GM23338 (cell line): ENCODE measurements around the gene ANKRD40CL. TPM values are rescaled to one million over a fixed set of nuclear protein-coding genes. Genes with fewer than 3 reads are reported as not detected.

Experiments used
- ATAC-seq: fragments of 200-7000 bp; cut with Tn5 transposase; 3 replicates; pipeline ENCODE4 v1.9.1; 2020
- DNase-seq: peaks from one replicate; pipeline ENCODE4 v3.0.0-alpha.2; 2015; ENCODE audit warnings: low spot score
- H2AFZ ChIP-seq: fragments of 200-600 bp; sonication (generic); 2 replicates; pipeline ENCODE4 v1.8.0; 2016; ENCODE audit warnings: antibody characterized with exemption, mild to moderate bottlenecking, moderate library complexity
- H3F3A ChIP-seq: fragments of 200-600 bp; sonication (generic); replicated peaks from 2 replicates; pipeline ENCODE4 v1.8.0; 2017; ENCODE audit warnings: antibody characterized with exemption, mixed run types, low read depth
- H3K27ac ChIP-seq: fragments of 200-600 bp; sonication (generic); 2 replicates; pipeline ENCODE4 v1.6.1; 2016; ENCODE audit warnings: low read depth
- H3K27me3 ChIP-seq: fragments of 200-600 bp; sonication (generic); 2 replicates; pipeline ENCODE4 v1.8.0; 2016; ENCODE audit warnings: mild to moderate bottlenecking, mixed run types, moderate library complexity; ENCODE audit not compliant: insufficient read depth
- H3K36me3 ChIP-seq: fragments of 200-600 bp; sonication (generic); 2 replicates; pipeline ENCODE4 v1.8.0; 2016; ENCODE audit warnings: mild to moderate bottlenecking; ENCODE audit not compliant: insufficient read depth
- H3K4me1 ChIP-seq: fragments of 200-600 bp; sonication (generic); 2 replicates; pipeline ENCODE4 v1.8.0; 2016; ENCODE audit warnings: mild to moderate bottlenecking, moderate library complexity; ENCODE audit not compliant: insufficient read depth
- H3K4me2 ChIP-seq: fragments of 200-600 bp; sonication (generic); 2 replicates; pipeline ENCODE4 v1.7.1; 2017; ENCODE audit warnings: mixed run types
- H3K4me3 ChIP-seq: fragments of 200-600 bp; sonication (generic); 2 replicates; pipeline ENCODE4 v1.6.1; 2016; ENCODE audit warnings: mixed run types
- H3K79me2 ChIP-seq: fragments of 200-600 bp; sonication (generic); replicated peaks from 2 replicates; pipeline ENCODE4 v1.8.0; 2017; ENCODE audit warnings: mild to moderate bottlenecking; ENCODE audit not compliant: insufficient read depth
- H3K9me2 ChIP-seq: fragments of 200-600 bp; sonication (generic); 2 replicates; pipeline ENCODE4 v1.8.0; 2017; ENCODE audit not compliant: insufficient read depth
- H4K20me1 ChIP-seq: fragments of 200-600 bp; sonication (generic); replicated peaks from 2 replicates; pipeline ENCODE4 v1.8.0; 2017; ENCODE audit warnings: mild to moderate bottlenecking; ENCODE audit not compliant: insufficient read depth
- H3K27ac Mint-ChIP-seq: 2 replicates; pipeline ENCODE4 v1.8.0; 2020; ENCODE audit warnings: inconsistent platforms, mild to moderate bottlenecking, moderate library complexity, mixed read lengths
- H3K27me3 Mint-ChIP-seq: 3 replicates; pipeline ENCODE4 v1.8.0; 2022; ENCODE audit warnings: low read depth, mild to moderate bottlenecking, moderate library complexity, mixed read lengths, inconsistent platforms; ENCODE audit not compliant: insufficient read depth, poor library complexity
- H3K36me3 Mint-ChIP-seq: 3 replicates; pipeline ENCODE4 v1.8.0; 2021; ENCODE audit warnings: low read depth, mild to moderate bottlenecking, inconsistent platforms, moderate library complexity, mixed read lengths
- H3K4me1 Mint-ChIP-seq: 3 replicates; pipeline ENCODE4 v1.8.0; 2020; ENCODE audit warnings: mild to moderate bottlenecking, inconsistent platforms, mixed read lengths
- H3K4me3 Mint-ChIP-seq: 3 replicates; pipeline ENCODE4 v1.8.0; 2021; ENCODE audit warnings: moderate library complexity, mild to moderate bottlenecking, inconsistent platforms, mixed read lengths
- H3K9me3 Mint-ChIP-seq: 3 replicates; pipeline ENCODE4 v1.8.0; 2020; ENCODE audit warnings: moderate library complexity, mild to moderate bottlenecking, inconsistent platforms, mixed read lengths
- CREB1 ChIP-seq: fragments of 250-450 bp; sonication (Bioruptor Pico); IDR thresholded peaks from 2 replicates; pipeline ENCODE4 v1.5.0; 2020; ENCODE audit warnings: low read depth, mild to moderate bottlenecking, moderate library complexity
- CTCF ChIP-seq, 2 experiments: fragments of 200-600 bp in 1 of 2; sonication (generic) in 1 of 2; conservative IDR thresholded peaks; 2 replicates each; pipeline versions ENCODE4 v1.5.1 to v1.6.1; 2016 to 2017; ENCODE audit warnings: antibody characterized with exemption in 2 of 2, low read depth in 2 of 2, mild to moderate bottlenecking in 2 of 2, moderate library complexity in 1 of 2
- EZH2 ChIP-seq: fragments of 200-600 bp; sonication (generic); IDR thresholded peaks from one replicate; pipeline ENCODE4 v1.8.0; 2017; ENCODE audit warnings: antibody characterized with exemption, mild to moderate bottlenecking, low read depth; ENCODE audit not compliant: unreplicated experiment
- EZH2phosphoT487 ChIP-seq: fragments of 200-600 bp; sonication (generic); IDR thresholded peaks from one replicate; pipeline ENCODE4 v1.8.1; 2018; ENCODE audit warnings: antibody characterized with exemption; ENCODE audit not compliant: unreplicated experiment
- JUNB ChIP-seq: IDR thresholded peaks from one replicate; pipeline ENCODE4 v1.6.1; 2016; ENCODE audit warnings: antibody characterized with exemption; ENCODE audit not compliant: unreplicated experiment
- NANOG ChIP-seq: IDR thresholded peaks from 2 replicates; pipeline ENCODE4 v1.6.1; 2016; ENCODE audit warnings: antibody characterized with exemption, borderline replicate concordance
- POLR2AphosphoS5 ChIP-seq: IDR thresholded peaks from 2 replicates; pipeline ENCODE4 v1.6.1; 2016; ENCODE audit warnings: antibody characterized with exemption, low read depth
- STAT1 ChIP-seq: IDR thresholded peaks from one replicate; pipeline ENCODE4 v1.6.1; 2016; ENCODE audit warnings: antibody characterized with exemption; ENCODE audit not compliant: unreplicated experiment
- ZNF114 ChIP-seq: fragments of 250-450 bp; sonication (Bioruptor Pico); IDR thresholded peaks from 2 replicates; pipeline ENCODE4 v1.5.0; 2020; ENCODE audit warnings: mild to moderate bottlenecking, moderate library complexity
- ZNF331 ChIP-seq: fragments of 250-450 bp; sonication (Bioruptor Pico); IDR thresholded peaks from 2 replicates; pipeline ENCODE4 v1.5.0; 2020; ENCODE audit warnings: low read depth, mild to moderate bottlenecking, moderate library complexity
- polyA plus RNA-seq: library from polyadenylated mRNA; unstranded; fragments of >200 nt; fragmentation: Nextera tagmentation; extraction: Ambion mirVana; gene quantifications from 2 replicates; pipeline ENCODE4 v1.2.1, GENCODE V29; 2016
- total RNA-seq: library from RNA; depleted of rRNA; stranded (reverse); fragments of >200 nt; shearing (Covaris generic); gene quantifications from 2 replicates; pipeline ENCODE4 v1.2.3, GENCODE V29; 2014
- TF ChIP-seq, protein P1 (sequence below): IDR thresholded peaks from 2 replicates; pipeline ENCODE4 v1.6.1; 2016; ENCODE audit warnings: antibody characterized with exemption
- TF ChIP-seq, protein P2 (sequence below): fragments of 250-450 bp; sonication (Bioruptor Pico); IDR thresholded peaks from 2 replicates; pipeline ENCODE4 v1.5.0; 2020; ENCODE audit warnings: mild to moderate bottlenecking, moderate library complexity

The ANKRD40CL gene
- total and polyA plus RNA-seq, 2 experiments from 2014 or later: not detected

DNA sequence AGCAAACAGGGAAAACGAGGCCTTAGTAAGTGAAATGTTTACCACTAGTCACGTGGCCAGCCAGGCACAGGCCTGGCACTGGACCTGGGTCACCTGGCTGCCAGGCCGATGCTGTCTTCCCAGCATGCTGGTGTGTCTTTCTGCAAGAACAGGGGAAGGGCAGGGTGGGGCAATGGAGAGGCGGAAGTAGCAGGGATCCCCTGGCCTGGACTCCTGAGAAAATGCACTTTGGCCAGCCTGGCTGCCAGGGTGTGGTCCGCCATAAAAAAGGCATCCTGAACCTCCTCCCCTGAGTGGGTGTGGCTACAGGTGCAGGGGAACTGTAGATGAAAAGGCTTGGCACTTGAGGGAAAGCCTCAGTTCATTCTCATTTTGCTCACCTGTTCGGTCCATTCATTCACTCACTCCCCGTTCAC is 1.0 kb upstream of the ANKRD40CL start:
- peaks cover 11% of the 10 kb centered on the region for H3K27me3 Mint-ChIP-seq

GRCh38 chr17:50767030-50767429 is 288 bp downstream of the ANKRD40CL start:
- Mint-ChIP-seq H3K4me1 (peaks cover 18% of the 10 kb centered on the region), H3K4me3 (no peak overlapping the region), H3K27me3 (peaks cover 13% of the 10 kb centered on the region)
- TF ChIP-seq, protein P1, sequence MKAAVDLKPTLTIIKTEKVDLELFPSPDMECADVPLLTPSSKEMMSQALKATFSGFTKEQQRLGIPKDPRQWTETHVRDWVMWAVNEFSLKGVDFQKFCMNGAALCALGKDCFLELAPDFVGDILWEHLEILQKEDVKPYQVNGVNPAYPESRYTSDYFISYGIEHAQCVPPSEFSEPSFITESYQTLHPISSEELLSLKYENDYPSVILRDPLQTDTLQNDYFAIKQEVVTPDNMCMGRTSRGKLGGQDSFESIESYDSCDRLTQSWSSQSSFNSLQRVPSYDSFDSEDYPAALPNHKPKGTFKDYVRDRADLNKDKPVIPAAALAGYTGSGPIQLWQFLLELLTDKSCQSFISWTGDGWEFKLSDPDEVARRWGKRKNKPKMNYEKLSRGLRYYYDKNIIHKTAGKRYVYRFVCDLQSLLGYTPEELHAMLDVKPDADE: no peak
- no peak for TF ChIP-seq ZNF331 (CRISPR knock-in tag)
- TF ChIP-seq CTCF (conservative IDR thresholded peaks at IDR 0.05; ENCODE audit: low read depth in 2 of 2): no peak
- no peak for TF ChIP-seq CREB1
- TF ChIP-seq, protein P2, sequence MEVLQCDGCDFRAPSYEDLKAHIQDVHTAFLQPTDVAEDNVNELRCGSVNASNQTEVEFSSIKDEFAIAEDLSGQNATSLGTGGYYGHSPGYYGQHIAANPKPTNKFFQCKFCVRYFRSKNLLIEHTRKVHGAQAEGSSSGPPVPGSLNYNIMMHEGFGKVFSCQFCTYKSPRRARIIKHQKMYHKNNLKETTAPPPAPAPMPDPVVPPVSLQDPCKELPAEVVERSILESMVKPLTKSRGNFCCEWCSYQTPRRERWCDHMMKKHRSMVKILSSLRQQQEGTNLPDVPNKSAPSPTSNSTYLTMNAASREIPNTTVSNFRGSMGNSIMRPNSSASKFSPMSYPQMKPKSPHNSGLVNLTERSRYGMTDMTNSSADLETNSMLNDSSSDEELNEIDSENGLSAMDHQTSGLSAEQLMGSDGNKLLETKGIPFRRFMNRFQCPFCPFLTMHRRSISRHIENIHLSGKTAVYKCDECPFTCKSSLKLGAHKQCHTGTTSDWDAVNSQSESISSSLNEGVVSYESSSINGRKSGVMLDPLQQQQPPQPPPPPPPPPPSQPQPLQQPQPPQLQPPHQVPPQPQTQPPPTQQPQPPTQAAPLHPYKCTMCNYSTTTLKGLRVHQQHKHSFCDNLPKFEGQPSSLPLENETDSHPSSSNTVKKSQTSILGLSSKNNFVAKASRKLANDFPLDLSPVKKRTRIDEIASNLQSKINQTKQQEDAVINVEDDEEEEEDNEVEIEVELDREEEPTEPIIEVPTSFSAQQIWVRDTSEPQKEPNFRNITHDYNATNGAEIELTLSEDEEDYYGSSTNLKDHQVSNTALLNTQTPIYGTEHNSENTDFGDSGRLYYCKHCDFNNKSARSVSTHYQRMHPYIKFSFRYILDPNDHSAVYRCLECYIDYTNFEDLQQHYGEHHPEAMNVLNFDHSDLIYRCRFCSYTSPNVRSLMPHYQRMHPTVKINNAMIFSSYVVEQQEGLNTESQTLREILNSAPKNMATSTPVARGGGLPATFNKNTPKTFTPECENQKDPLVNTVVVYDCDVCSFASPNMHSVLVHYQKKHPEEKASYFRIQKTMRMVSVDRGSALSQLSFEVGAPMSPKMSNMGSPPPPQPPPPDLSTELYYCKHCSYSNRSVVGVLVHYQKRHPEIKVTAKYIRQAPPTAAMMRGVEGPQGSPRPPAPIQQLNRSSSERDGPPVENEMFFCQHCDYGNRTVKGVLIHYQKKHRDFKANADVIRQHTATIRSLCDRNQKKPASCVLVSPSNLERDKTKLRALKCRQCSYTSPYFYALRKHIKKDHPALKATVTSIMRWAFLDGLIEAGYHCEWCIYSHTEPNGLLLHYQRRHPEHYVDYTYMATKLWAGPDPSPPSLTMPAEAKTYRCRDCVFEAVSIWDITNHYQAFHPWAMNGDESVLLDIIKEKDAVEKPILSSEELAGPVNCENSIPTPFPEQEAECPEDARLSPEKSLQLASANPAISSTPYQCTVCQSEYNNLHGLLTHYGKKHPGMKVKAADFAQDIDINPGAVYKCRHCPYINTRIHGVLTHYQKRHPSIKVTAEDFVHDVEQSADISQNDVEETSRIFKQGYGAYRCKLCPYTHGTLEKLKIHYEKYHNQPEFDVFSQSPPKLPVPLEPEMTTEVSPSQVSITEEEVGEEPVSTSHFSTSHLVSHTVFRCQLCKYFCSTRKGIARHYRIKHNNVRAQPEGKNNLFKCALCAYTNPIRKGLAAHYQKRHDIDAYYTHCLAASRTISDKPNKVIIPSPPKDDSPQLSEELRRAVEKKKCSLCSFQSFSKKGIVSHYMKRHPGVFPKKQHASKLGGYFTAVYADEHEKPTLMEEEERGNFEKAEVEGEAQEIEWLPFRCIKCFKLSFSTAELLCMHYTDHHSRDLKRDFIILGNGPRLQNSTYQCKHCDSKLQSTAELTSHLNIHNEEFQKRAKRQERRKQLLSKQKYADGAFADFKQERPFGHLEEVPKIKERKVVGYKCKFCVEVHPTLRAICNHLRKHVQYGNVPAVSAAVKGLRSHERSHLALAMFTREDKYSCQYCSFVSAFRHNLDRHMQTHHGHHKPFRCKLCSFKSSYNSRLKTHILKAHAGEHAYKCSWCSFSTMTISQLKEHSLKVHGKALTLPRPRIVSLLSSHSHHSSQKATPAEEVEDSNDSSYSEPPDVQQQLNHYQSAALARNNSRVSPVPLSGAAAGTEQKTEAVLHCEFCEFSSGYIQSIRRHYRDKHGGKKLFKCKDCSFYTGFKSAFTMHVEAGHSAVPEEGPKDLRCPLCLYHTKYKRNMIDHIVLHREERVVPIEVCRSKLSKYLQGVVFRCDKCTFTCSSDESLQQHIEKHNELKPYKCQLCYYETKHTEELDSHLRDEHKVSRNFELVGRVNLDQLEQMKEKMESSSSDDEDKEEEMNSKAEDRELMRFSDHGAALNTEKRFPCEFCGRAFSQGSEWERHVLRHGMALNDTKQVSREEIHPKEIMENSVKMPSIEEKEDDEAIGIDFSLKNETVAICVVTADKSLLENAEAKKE: no peak
- no peak for TF ChIP-seq POLR2AphosphoS5
- no peak for TF ChIP-seq EZH2
- no peak for TF ChIP-seq JUNB
- no peak for TF ChIP-seq ZNF114 (CRISPR knock-in tag)
- TF ChIP-seq NANOG: no peak
- no peak for TF ChIP-seq STAT1
- TF ChIP-seq EZH2phosphoT487: no peak

More for the DNA sequence above, 1.0 kb upstream of the ANKRD40CL start:
- Mint-ChIP-seq H3K27ac (no peak overlapping the region), H3K36me3 (no peaks in the 10 kb centered on the region), H3K4me1 (peaks cover 17% of the 10 kb centered on the region), H3K4me3 (no peak overlapping the region), H3K9me3 (no peaks in the 10 kb centered on the region)
- DNase-seq (peak; percentile 47), ATAC-seq (peak; percentile 44; the same call in 2 of the 3 replicates)
- Histone ChIP-seq H3F3A (no peaks in the 10 kb centered on the region), H3K27me3 (no peaks in the 10 kb centered on the region), H3K27ac (no peak overlapping the region), H3K9me2 (no peaks in the 10 kb centered on the region), H3K36me3 (no peaks in the 10 kb centered on the region; the same call in 1 of the 2 replicates), H3K4me3 (no peak overlapping the region), H4K20me1 (no peaks in the 10 kb centered on the region), H3K4me2 (no peak overlapping the region), H3K79me2 (no peaks in the 10 kb centered on the region), H3K4me1 (peaks cover 10% of the 10 kb centered on the region; the same call in 1 of the 2 replicates), H2AFZ (peak overlapping the region; percentile 88; the same call in 1 of the 2 replicates)
- no peak for TF ChIP-seq POLR2AphosphoS5

More at GRCh38 chr17:50767030-50767429, 288 bp downstream of the ANKRD40CL start:
- no peak overlapping the region for H2AFZ ChIP-seq
- no peaks in the 10 kb centered on the region for H4K20me1 ChIP-seq
- no peak for DNase-seq
- no peaks in the 10 kb centered on the region for H3F3A ChIP-seq
- no peaks in the 10 kb centered on the region; the same call in 1 of the 2 replicates for H3K36me3 ChIP-seq
- no peaks in the 10 kb centered on the region for H3K9me2 ChIP-seq
- H3K27ac ChIP-seq: no peak overlapping the region
- H3K9me3 Mint-ChIP-seq: no peaks in the 10 kb centered on the region
- no peak for ATAC-seq
- H3K4me3 ChIP-seq: no peak overlapping the region
- H3K4me1 ChIP-seq: peaks cover 11% of the 10 kb centered on the region; the same call in 1 of the 2 replicates
- no peaks in the 10 kb centered on the region for H3K79me2 ChIP-seq
- H3K36me3 Mint-ChIP-seq: no peaks in the 10 kb centered on the region
- no peaks in the 10 kb centered on the region for H3K27me3 ChIP-seq
- no peak overlapping the region for H3K27ac Mint-ChIP-seq
- H3K4me2 ChIP-seq: no peak overlapping the region
